Left lobe of liver (tissue), 2 donors: ENCODE results near the gene LPIN2. TPM values are rescaled to one million over a fixed set of nuclear protein-coding genes. Genes with fewer than 3 reads are reported as not detected.

Experiments used
- ATAC-seq: fragments of 200-7000 bp; cut with Tn5 transposase; one replicate; pipeline ENCODE4 v1.9.1; 2020; ENCODE audit warnings: mild to moderate bottlenecking, moderate library complexity
- DNase-seq: peaks from one replicate; pipeline ENCODE4 v3.0.0-alpha.2; 2020; ENCODE audit warnings: low spot score
- total RNA-seq: library from RNA; stranded (reverse); gene quantifications from one replicate; pipeline ENCODE4 v1.2.1, GENCODE V29; 2021
- donor health status: DM: no; HTN: no; CAD: no; lungs with moderate emphysema.
- donor health status: DM: no; HTN: yes; CAD: no.

The LPIN2 gene
- total RNA-seq, 1 donor from 2014 or later: 58.9 TPM

GRCh38 chr18:2984703-2985261 lies 28.2 kb downstream of the LPIN2 start:
- ATAC-seq (peak; percentile 63), DNase-seq (peak; percentile 82)

- DNase-seq (no peak), ATAC-seq (no peak)
These were observed 28.9 kb downstream of the LPIN2 start for GRCh38 chr18:2984091-2984490.

- ATAC-seq: no peak
- DNase-seq: no peak
These were observed 29.6 kb downstream of the LPIN2 start for GRCh38 chr18:2983296-2983695.

GRCh38 chr18:2982452-2983269 lies 30.3 kb downstream of the LPIN2 start:
- DNase-seq (peak; percentile 89), ATAC-seq (peak; percentile 72)

- DNase-seq: no peak
- no peak for ATAC-seq
These were observed 30.9 kb downstream of the LPIN2 start for GRCh38 chr18:2982022-2982421.

- DNase-seq (no peak), ATAC-seq (no peak)
These were observed 31.7 kb downstream of the LPIN2 start for GRCh38 chr18:2981212-2981728.

DNA sequence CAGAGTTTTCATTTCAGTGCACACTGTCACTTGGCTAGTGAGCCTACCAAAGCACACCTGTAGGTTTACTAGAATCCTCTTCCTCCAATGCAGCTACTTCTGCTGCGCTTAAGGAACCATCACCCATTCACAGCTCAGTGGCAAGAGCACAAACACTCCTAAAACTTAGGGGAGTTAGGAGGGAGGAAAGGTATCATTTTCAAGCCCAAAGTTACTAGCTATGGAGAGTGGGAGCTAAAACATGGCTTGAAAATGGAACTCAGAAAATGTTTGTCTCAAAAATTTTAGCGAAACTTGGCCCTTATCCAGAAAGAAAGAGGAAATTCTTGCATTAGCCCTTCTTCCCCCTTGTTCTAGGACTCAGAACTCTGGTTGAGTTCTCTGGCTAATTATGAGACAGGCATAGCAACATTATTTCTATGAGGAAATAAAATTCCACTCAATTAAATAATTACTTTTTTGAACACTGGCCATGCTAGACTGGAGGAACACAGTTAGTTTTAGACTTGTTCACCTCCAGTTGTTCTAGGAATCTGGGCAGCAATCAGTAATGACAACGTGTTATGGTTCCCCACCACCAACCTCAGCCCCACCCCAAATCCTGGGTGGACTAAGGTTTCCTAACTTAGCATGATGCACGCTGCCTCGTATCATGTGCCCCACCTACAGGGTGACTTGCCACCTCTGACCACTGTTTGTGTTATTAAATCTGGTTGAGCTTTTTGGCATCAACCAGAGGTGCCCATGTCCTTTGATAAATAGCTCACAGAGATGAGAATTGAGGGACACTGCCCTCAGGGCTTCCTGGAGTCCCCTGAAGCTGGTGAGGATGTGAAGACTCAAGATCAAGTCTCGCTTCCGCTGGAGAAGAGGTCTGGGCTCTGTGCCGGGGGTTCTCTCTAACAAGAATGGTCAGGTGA lies 32.8 kb downstream of the LPIN2 start:
- DNase-seq (peak; percentile 65), ATAC-seq (peak; percentile 37)

- DNase-seq (no peak), ATAC-seq (peak; percentile 21)
These were observed 33.8 kb downstream of the LPIN2 start for GRCh38 chr18:2979129-2979528.

GRCh38 chr18:2978661-2979106 lies 34.3 kb downstream of the LPIN2 start:
- ATAC-seq: no peak
- DNase-seq: no peak

DNA sequence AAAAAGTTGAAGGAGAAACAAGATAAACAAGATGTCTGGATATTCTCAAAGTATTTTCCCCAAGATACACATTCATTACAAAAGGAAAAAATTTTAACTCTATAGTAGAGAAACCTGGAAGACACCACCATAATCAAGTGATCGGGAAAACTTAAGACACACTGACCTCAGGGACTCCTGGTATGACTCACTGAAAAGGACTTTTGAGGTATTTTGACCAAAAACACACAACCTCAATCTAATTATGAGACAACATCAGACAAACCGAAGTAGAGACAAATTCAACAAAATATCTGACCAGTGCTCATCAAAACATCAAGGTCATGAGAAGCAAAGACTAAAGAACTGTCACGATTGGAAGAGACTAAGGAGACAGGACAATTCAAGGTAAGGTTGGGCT lies 34.7 kb downstream of the LPIN2 start:
- no peak for DNase-seq

GRCh38 chr18:2976218-2977132 lies 36.5 kb downstream of the LPIN2 start:
- DNase-seq: no peak
- ATAC-seq: peak; percentile 9

More for the DNA sequence above, 34.7 kb downstream of the LPIN2 start:
- no peak for ATAC-seq

DNA sequence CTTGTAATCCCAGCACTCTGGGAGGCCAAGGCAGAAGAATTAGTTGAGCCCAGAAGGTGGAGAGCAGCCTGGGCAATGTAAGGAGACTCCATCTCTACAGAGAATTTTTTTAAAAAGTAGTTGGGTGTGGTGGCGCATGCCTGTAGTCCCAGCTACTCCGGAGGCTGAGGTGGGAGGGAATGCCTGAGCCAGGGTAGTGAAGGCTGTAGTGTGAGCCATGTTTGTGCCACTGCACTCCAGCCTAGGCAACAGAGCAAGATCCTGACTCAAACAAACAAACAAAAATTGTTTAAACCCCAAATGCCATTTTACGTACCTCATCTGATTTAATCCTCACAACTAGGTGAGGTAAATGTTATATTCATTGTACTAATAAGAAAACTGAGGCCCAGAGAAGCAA lies 38.2 kb downstream of the LPIN2 start:
- DNase-seq (no peak), ATAC-seq (no peak)

DNA sequence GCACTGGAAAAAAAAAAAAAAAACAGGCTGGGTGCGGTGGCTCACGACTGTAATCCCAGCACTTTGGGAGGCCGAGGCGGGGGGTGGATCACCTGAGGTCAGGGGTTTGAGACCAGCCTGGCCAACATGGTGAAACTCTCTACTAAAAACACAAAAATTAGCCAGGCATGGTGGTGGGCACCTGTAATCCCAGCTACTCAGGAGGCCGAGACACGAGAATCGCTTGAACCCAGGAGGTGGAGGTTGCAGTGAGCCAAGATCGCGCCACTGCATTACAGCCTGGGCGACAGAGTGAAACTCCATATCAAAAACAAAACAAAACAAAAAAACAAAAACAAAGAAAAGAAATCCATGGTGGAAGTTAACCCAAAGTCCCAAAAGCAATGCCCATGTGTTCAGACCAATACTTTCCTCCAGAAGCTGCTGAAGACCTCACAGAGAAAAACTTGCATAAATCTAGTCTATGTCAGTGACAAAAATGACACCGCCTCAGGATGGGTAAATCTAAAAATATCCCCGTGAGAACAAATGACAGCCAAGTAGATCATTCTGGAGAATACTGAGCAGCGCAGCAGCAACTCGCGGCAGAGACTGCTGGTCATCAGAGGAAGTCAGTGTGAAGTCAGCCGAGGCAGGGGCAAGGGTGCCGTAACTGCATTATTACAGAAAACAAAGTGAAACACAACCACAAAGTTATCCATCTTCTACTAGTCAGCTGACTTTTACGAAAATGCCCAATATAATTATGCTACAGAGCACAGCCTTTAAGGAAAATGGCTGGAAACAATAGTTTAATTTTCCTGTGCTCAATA lies 41.0 kb downstream of the LPIN2 start:
- ATAC-seq (peak; percentile 41), DNase-seq (no peak)

DNA sequence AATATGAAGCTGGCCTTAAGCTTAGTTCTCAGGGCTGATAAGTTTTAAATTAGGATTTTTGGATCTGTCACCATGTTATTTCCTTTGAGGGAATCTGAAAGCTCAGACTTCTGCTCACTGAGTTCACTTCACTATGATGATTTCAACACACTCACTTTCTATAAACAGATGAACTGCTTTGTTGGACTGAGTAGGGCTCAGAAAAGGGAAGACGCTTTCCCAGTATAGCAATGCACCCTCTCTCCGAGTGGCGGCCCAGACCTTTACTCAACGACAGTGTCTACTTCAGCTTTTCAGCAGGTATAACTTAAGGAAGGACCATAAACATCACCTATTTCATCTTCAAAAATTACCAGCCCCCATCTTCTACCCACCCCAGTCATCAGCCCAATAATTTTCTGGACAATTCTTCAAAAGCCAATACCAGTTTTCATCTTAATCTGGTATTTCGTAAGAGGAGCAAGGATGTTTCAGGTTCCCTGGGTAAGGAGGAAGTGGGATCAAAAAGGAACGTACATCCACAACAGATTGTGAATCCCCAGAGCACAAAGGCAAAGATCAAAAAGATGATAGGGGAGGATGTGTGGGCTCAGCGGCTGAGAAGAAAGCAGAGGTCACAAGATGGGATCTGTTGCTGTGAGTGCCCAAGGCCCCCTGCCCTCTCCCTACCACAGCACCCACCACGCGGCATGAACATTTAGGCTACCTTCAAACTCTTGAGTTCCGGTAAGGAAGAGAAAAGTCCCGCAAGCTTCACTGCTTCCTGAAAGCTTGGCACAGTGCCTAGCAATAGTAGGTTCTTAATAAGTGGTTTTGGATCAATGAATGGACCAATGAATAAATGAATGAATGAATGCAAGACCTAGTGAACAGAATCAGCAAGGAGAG lies 41.9 kb downstream of the LPIN2 start:
- DNase-seq (no peak), ATAC-seq (peak; percentile 65)

- ATAC-seq: peak; percentile 81
- peak; percentile 80 for DNase-seq
These were observed 42.6 kb downstream of the LPIN2 start for GRCh38 chr18:2970344-2970743.

GRCh38 chr18:2969695-2970094 lies 43.2 kb downstream of the LPIN2 start:
- ATAC-seq: no peak
- no peak for DNase-seq

- ATAC-seq (peak; percentile 47), DNase-seq (peak; percentile 61)
These were observed 44.3 kb downstream of the LPIN2 start for GRCh38 chr18:2968606-2969005.

GRCh38 chr18:2967820-2968219 lies 45.1 kb downstream of the LPIN2 start:
- no peak for ATAC-seq
- DNase-seq: no peak
